Mesenchymal stem cell (in vitro differentiated cells and primary cell): Measurements from ENCODE around the gene CD300E.

Experiments used
- DNase-seq: peaks from one replicate; pipeline ENCODE4 v3.0.0-alpha.2; 2013
- H2AFZ ChIP-seq: one replicate; pipeline ENCODE4 v1.6.1; 2013; ENCODE audit warnings: low read depth, mild to moderate bottlenecking, control low read depth, inconsistent platforms, low read length, moderate library complexity
- H2AK5ac ChIP-seq: 2 replicates; pipeline ENCODE4 v1.6.1; 2013; ENCODE audit warnings: low read length, moderate library complexity, mild to moderate bottlenecking, inconsistent platforms; ENCODE audit not compliant: severe bottlenecking
- H2BK120ac ChIP-seq: one replicate; pipeline ENCODE4 v1.6.1; 2013; ENCODE audit warnings: low read depth, mild to moderate bottlenecking, inconsistent platforms, low read length, moderate library complexity
- H2BK12ac ChIP-seq, 2 experiments: one replicate each; pipeline ENCODE4 v1.6.1; 2013; ENCODE audit warnings: inconsistent platforms in 2 of 2, low read length in 2 of 2, mild to moderate bottlenecking in 2 of 2, moderate library complexity in 2 of 2, control low read depth in 1 of 2
- H2BK15ac ChIP-seq: one replicate; pipeline ENCODE4 v1.6.1; 2013; ENCODE audit warnings: mild to moderate bottlenecking, low read depth, inconsistent platforms; ENCODE audit not compliant: poor library complexity, severe bottlenecking
- H2BK5ac ChIP-seq: 2 replicates; pipeline ENCODE4 v1.6.1; 2013; ENCODE audit warnings: low read depth, mild to moderate bottlenecking, low read length, control low read depth, inconsistent platforms; ENCODE audit not compliant: poor library complexity, severe bottlenecking
- H3K14ac ChIP-seq, 2 experiments: one replicate each; pipeline ENCODE4 v1.6.1; 2013; ENCODE audit warnings: inconsistent platforms in 2 of 2, low read length in 2 of 2, control low read depth in 1 of 2, mild to moderate bottlenecking in 1 of 2, moderate library complexity in 1 of 2
- H3K18ac ChIP-seq, 2 experiments: one replicate each; pipeline ENCODE4 v1.6.1; 2013; ENCODE audit warnings: inconsistent platforms in 2 of 2, low read length in 2 of 2, control low read depth in 1 of 2, low read depth in 1 of 2, mild to moderate bottlenecking in 1 of 2
- H3K23ac ChIP-seq, 2 experiments: one replicate each; pipeline ENCODE4 v1.6.1; 2013; ENCODE audit warnings: inconsistent platforms in 2 of 2, low read length in 2 of 2, mild to moderate bottlenecking in 2 of 2, moderate library complexity in 2 of 2, control low read depth in 1 of 2
- H3K27ac ChIP-seq: 2 replicates; pipeline ENCODE4 v1.5.1; 2013; ENCODE audit warnings: mild to moderate bottlenecking, moderate library complexity, low read length, control low read depth, inconsistent platforms; ENCODE audit not compliant: poor library complexity, severe bottlenecking
- H3K27me3 ChIP-seq, 2 experiments: 2 replicates each; pipeline versions ENCODE4 v1.6.1 to v1.7.0; 2013; ENCODE audit warnings: low read length in 2 of 2, mild to moderate bottlenecking in 2 of 2, moderate library complexity in 2 of 2, control low read depth in 1 of 2, inconsistent platforms in 1 of 2; ENCODE audit not compliant: control insufficient read depth in 1 of 2, insufficient read depth in 1 of 2
- H3K36me3 ChIP-seq, 2 experiments: 2 replicates each; pipeline versions ENCODE4 v1.6.1 to v1.7.0; 2013; ENCODE audit warnings: low read length in 2 of 2, control low read depth in 1 of 2, inconsistent platforms in 1 of 2, low read depth in 1 of 2, mild to moderate bottlenecking in 1 of 2; ENCODE audit not compliant: insufficient read depth in 2 of 2, control insufficient read depth in 1 of 2
- H3K4ac ChIP-seq, 2 experiments: one replicate each; pipeline ENCODE4 v1.6.1; 2013; ENCODE audit warnings: inconsistent platforms in 2 of 2, low read length in 2 of 2, mild to moderate bottlenecking in 2 of 2, moderate library complexity in 2 of 2, control low read depth in 1 of 2, low read depth in 1 of 2
- H3K4me1 ChIP-seq: 2 replicates; pipeline ENCODE4 v1.6.1; 2013; ENCODE audit warnings: low read depth, low read length, control low read depth; ENCODE audit not compliant: control insufficient read depth, insufficient read depth
- H3K4me2 ChIP-seq: 2 replicates; pipeline ENCODE4 v1.6.1; 2013; ENCODE audit warnings: low read length, mild to moderate bottlenecking, inconsistent platforms; ENCODE audit not compliant: poor library complexity, severe bottlenecking
- H3K4me3 ChIP-seq, 2 experiments: 2 replicates each; pipeline versions ENCODE4 v1.5.1 to v1.7.0; 2013; ENCODE audit warnings: low read length in 2 of 2, mild to moderate bottlenecking in 2 of 2, control low read depth in 1 of 2, low read depth in 1 of 2; ENCODE audit not compliant: insufficient read depth in 1 of 2
- H3K79me1 ChIP-seq: replicated peaks from 2 replicates; pipeline ENCODE4 v1.6.1; 2013; ENCODE audit warnings: mild to moderate bottlenecking, control low read depth, low read length, inconsistent platforms; ENCODE audit not compliant: poor library complexity, severe bottlenecking
- H3K9ac ChIP-seq: 2 replicates; pipeline ENCODE4 v1.7.0; 2013; ENCODE audit warnings: mild to moderate bottlenecking, low read length, moderate library complexity
- H3K9me3 ChIP-seq: 2 replicates; pipeline ENCODE4 v1.7.0; 2013; ENCODE audit warnings: mild to moderate bottlenecking, low read length; ENCODE audit not compliant: control insufficient read depth
- H4K8ac ChIP-seq: one replicate; pipeline ENCODE4 v1.6.1; 2013; ENCODE audit warnings: inconsistent platforms, mild to moderate bottlenecking, low read length, moderate library complexity
- H4K91ac ChIP-seq: one replicate; pipeline ENCODE4 v1.6.1; 2013; ENCODE audit warnings: mild to moderate bottlenecking, low read length, inconsistent platforms
- WGBS: methylation state at CpG from one replicate; pipeline ENCODE4 v1.1.7; 2013; ENCODE audit warnings: mixed read lengths; 5-methylcytosine and 5-hydroxymethylcytosine counted together

Gene CD300E

DNA sequence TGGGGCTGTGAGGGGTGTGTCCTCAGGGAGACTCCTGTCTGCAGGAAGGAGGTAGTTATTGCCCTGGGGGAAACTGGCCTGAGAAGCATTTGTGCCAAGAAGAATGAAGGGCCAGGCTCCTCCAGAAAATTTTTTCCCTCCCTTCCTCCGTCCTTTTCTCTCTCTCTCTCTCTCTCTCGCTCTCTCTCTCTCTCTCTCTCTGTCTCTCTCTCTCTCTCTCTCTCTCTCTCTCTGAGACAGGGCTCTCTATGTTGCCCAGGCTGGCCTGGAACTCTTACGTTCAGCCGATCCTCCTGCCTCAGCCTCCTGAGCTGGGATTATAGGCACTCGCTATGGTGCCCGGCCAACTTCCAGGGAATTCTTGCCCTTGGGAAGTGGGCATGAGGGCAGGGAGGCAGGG is 11.5 kb downstream of the CD300E start:
- Histone ChIP-seq H3K79me1 (no peaks in the 10 kb centered on the region), H4K91ac (no peak overlapping the region), H2BK12ac (no peak overlapping the region), H3K36me3 (no peaks in the 10 kb centered on the region), H3K4ac (no peak overlapping the region), H2AK5ac (no peak overlapping the region), H3K14ac (no peak overlapping the region), H3K18ac (no peak overlapping the region), H3K23ac (no peak overlapping the region), H3K4me2 (no peak overlapping the region), H3K9ac (no peak overlapping the region), H4K8ac (no peak overlapping the region), H3K27me3 (peaks cover 15 to 83% of the 10 kb centered on the region in 2 experiments), H2BK5ac (no peak overlapping the region), H2AFZ (no peak overlapping the region), H3K4me1 (peaks cover 4% of the 10 kb centered on the region), H2BK15ac (no peak overlapping the region), H3K4me3 (no peak overlapping the region), H3K9me3 (no peaks in the 10 kb centered on the region), H2BK120ac (no peak overlapping the region), H3K27ac (no peak overlapping the region)
- WGBS = 96% methylated on average over 6 of the region's 6 CpGs
- no peak for DNase-seq

DNA sequence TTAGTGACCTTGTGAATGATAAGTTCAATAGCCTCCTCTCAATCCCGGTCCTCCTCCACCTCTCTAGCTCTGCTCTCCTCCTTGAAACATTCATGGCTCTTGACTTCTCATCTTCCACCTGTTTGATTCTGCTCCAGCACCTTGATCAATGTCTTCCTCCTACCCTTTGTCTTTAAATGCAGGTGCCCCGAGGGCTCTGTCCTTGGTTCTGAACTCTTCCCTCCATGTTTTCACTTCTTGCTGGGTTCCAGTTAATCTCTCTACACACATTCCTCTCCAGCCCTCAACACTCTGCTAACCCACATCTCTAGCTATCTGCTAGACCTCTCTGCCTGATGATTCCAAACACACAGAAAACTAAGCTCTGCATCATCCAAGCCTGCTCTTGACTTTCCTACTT is 13.4 kb downstream of the CD300E start:
- Histone ChIP-seq H3K4me3 (no peak overlapping the region), H3K36me3 (no peaks in the 10 kb centered on the region), H3K23ac (no peak overlapping the region), H2BK12ac (no peak overlapping the region), H2BK120ac (no peak overlapping the region), H2AK5ac (no peak overlapping the region), H3K4me2 (no peak overlapping the region), H3K9ac (no peak overlapping the region), H3K4ac (no peak overlapping the region), H3K9me3 (no peaks in the 10 kb centered on the region), H2BK5ac (no peak overlapping the region), H3K27me3 (peaks cover 15 to 72% of the 10 kb centered on the region in 2 experiments), H3K18ac (no peak overlapping the region), H2AFZ (no peak overlapping the region), H3K14ac (no peak overlapping the region), H4K8ac (no peak overlapping the region), H2BK15ac (no peak overlapping the region), H3K4me1 (peaks cover 4% of the 10 kb centered on the region), H3K27ac (no peak overlapping the region), H4K91ac (no peak overlapping the region), H3K79me1 (no peaks in the 10 kb centered on the region)
- 19% methylated on average over 2 of the region's 2 CpGs for WGBS
- no peak for DNase-seq

DNA sequence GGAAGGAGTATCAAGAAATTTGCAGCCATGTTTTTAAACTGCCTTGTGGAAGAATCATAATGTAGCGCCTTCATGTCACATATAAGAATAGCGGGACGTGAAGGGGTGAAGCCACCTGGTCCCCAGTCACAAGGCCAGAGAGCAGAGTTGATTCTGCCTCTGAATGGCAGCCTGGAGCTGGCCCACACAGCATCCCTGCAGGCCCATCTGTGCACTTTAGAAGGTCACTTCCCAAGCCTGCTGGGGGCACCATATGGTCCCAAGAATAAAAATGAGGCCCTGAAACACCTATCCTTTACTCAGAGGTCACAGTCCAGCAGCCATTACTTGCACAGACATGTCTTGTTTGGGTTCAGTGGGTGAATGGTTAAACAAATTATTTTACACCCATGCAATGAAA is 15.0 kb downstream of the CD300E start:
- WGBS = 80% methylated on average over 3 of the region's 3 CpGs
- Histone ChIP-seq H2BK5ac (no peak overlapping the region), H2BK15ac (no peak overlapping the region), H4K8ac (no peak overlapping the region), H3K9me3 (no peaks in the 10 kb centered on the region), H3K79me1 (no peaks in the 10 kb centered on the region), H3K23ac (no peak overlapping the region), H3K18ac (no peak overlapping the region), H2BK12ac (no peak overlapping the region), H4K91ac (no peak overlapping the region), H3K4me2 (no peak overlapping the region), H3K27me3 (peaks cover 21 to 69% of the 10 kb centered on the region in 2 experiments), H2BK120ac (no peak overlapping the region), H3K4ac (no peak overlapping the region), H3K4me1 (peaks cover 4% of the 10 kb centered on the region), H3K4me3 (no peak overlapping the region), H3K14ac (no peak overlapping the region), H3K36me3 (no peaks in the 10 kb centered on the region), H3K9ac (no peak overlapping the region), H2AFZ (no peak overlapping the region), H3K27ac (no peak overlapping the region), H2AK5ac (no peak overlapping the region)
- no peak for DNase-seq

DNA sequence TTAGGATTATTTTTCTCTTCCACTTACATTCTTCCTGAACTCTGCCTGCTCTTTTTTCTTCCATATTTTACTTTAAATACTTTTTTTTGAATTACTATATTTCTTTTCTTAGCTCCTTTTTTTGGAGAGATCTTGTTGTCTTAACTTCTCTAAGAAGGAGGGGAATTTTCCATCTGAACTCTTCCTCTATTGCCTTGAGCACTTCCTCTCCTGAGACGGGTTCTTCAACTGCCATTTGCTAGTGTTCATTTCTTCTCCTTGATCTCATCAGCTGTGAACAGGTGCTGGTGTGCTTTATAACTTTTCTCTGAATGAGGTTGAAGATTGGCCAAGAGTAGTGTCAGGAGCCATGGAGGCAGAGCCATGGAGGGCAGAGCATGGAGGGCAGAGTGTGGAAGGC is 16.3 kb downstream of the CD300E start:
- Histone ChIP-seq H3K79me1 (no peaks in the 10 kb centered on the region), H3K27me3 (peaks cover 33 to 76% of the 10 kb centered on the region in 2 experiments), H3K4ac (no peak overlapping the region), H2BK15ac (no peak overlapping the region), H3K14ac (no peak overlapping the region), H2BK5ac (no peak overlapping the region), H3K4me1 (no peaks in the 10 kb centered on the region), H3K18ac (no peak overlapping the region), H3K23ac (no peak overlapping the region), H3K4me2 (no peak overlapping the region), H2AK5ac (no peak overlapping the region), H3K9ac (no peak overlapping the region), H3K27ac (no peak overlapping the region), H2BK120ac (no peak overlapping the region), H4K91ac (no peak overlapping the region), H2AFZ (no peak overlapping the region), H3K36me3 (no peaks in the 10 kb centered on the region), H4K8ac (no peak overlapping the region), H3K9me3 (no peaks in the 10 kb centered on the region), H2BK12ac (no peak overlapping the region), H3K4me3 (no peak overlapping the region)
- no CpG with 5 or more reads among the region's 1 CpG for WGBS
- DNase-seq = no peak
